NT2/D1 (cell line): ENCODE measurements around the gene STK24.

ENCODE experiments used
- YY1 ChIP-seq: IDR thresholded peaks from 2 replicates; pipeline ENCODE4 v1.6.1; 2011; ENCODE audit not compliant: insufficient read length, insufficient read depth
- ZNF274 ChIP-seq: IDR thresholded peaks from 2 replicates; pipeline ENCODE4 v1.6.1; 2011; ENCODE audit warnings: mild to moderate bottlenecking, low read depth, low read length

GRCh38 chr13:98456413-98456845 is 120.5 kb downstream of the STK24 start:
- TF ChIP-seq YY1 (no peak), ZNF274 (no peak)
